Stimulated activated CD4-positive, alpha-beta T cell treated with anti-CD3 and anti-CD28 coated beads, TNF-alpha, amount 100 ng/mL, for 4 hours (primary cell): ENCODE measurements around the gene PAAF1.
"Not testable (repeated sequence)": the region's sequence is repeated elsewhere in the genome, so short reads cannot be mapped to it uniquely, and the experiment has no call there.

Experiments used
- DNase-seq, 3 experiments: peaks; one replicate each; pipeline ENCODE4 v3.0.0-alpha.2; 2020; ENCODE audit warnings: low read depth in 3 of 3

The PAAF1 gene

GRCh38 chr11:73883856-73884255 is 7.1 kb downstream of the PAAF1 start:
- DNase-seq: no peak

GRCh38 chr11:73888244-73888643 is 11.4 kb downstream of the PAAF1 start:
- no peak for DNase-seq

- no peak for DNase-seq
Measured at GRCh38 chr11:73889019-73889418, 12.2 kb downstream of the PAAF1 start.

GRCh38 chr11:73889536-73889935 is 12.7 kb downstream of the PAAF1 start:
- DNase-seq: no peak

- no peak for DNase-seq
Measured at GRCh38 chr11:73893041-73893440, 16.2 kb downstream of the PAAF1 start.

- no peak for DNase-seq
Measured at GRCh38 chr11:73894725-73895335, 18.0 kb downstream of the PAAF1 start.

- no peak for DNase-seq
Measured at GRCh38 chr11:73902303-73902702, 25.5 kb downstream of the PAAF1 start.

- DNase-seq: no peak
Measured at GRCh38 chr11:73907191-73907590, 30.4 kb downstream of the PAAF1 start.

- DNase-seq: no peak
Measured at GRCh38 chr11:73912026-73912425, 35.2 kb downstream of the PAAF1 start.

- no peak for DNase-seq
Measured at GRCh38 chr11:73913472-73913871, 36.7 kb downstream of the PAAF1 start.

GRCh38 chr11:73914284-73914683 is 37.5 kb downstream of the PAAF1 start:
- no peak for DNase-seq

GRCh38 chr11:73916435-73916834 is 39.6 kb downstream of the PAAF1 start:
- DNase-seq: no peak

- DNase-seq: no peak
Measured at GRCh38 chr11:73921180-73921579, 44.4 kb downstream of the PAAF1 start.

GRCh38 chr11:73929388-73929787 is 52.6 kb downstream of the PAAF1 start:
- DNase-seq: no peak

- no peak for DNase-seq
Measured at GRCh38 chr11:73931039-73931645, 54.3 kb downstream of the PAAF1 start.

- DNase-seq: no peak
Measured at GRCh38 chr11:73931951-73932350, 55.2 kb downstream of the PAAF1 start.

GRCh38 chr11:73932781-73933180 is 56.0 kb downstream of the PAAF1 start:
- DNase-seq: no peak

GRCh38 chr11:73936047-73936446 is 59.2 kb downstream of the PAAF1 start:
- DNase-seq: not testable (repeated sequence)

GRCh38 chr11:73939096-73939495 is 62.3 kb downstream of the PAAF1 start:
- DNase-seq: no peak

- DNase-seq: no peak
Measured at GRCh38 chr11:73940801-73941570, 64.2 kb downstream of the PAAF1 start.

GRCh38 chr11:73942010-73942409 is 65.2 kb downstream of the PAAF1 start:
- no peak for DNase-seq

- no peak for DNase-seq
Measured at GRCh38 chr11:73944085-73944484, 67.3 kb downstream of the PAAF1 start.

GRCh38 chr11:73944901-73945300 is 68.1 kb downstream of the PAAF1 start:
- no peak for DNase-seq
